GM19240 (cell line): ENCODE results near the gene CNGA2.
A peak's percentile ranks its signal among the peaks of the same experiment; 100 is the strongest.

ENCODE experiments used
- DNase-seq: peaks from one replicate; pipeline ENCODE4 v3.0.0; 2011; ENCODE audit warnings: low spot score; ENCODE audit not compliant: insufficient read length

The CNGA2 gene

GRCh38 chrX:151752847-151753246 lies 18.3 kb downstream of the CNGA2 start:
- no peak for DNase-seq

- DNase-seq = peak; percentile 17
Measured at GRCh38 chrX:151753313-151754046, 18.9 kb downstream of the CNGA2 start.

GRCh38 chrX:151754047-151754429 lies 19.5 kb downstream of the CNGA2 start:
- no peak for DNase-seq

GRCh38 chrX:151754641-151755215 lies 20.2 kb downstream of the CNGA2 start:
- no peak for DNase-seq

- DNase-seq = no peak
Measured at GRCh38 chrX:151759041-151759708, 24.6 kb downstream of the CNGA2 start.

- no peak for DNase-seq
Measured at GRCh38 chrX:151762802-151763201, 28.3 kb downstream of the CNGA2 start.

GRCh38 chrX:151763711-151764110 lies 29.2 kb downstream of the CNGA2 start:
- no peak for DNase-seq

- DNase-seq = no peak
Measured at GRCh38 chrX:151765026-151765425, 30.5 kb downstream of the CNGA2 start.

- DNase-seq = no peak
Measured at GRCh38 chrX:151771726-151772125, 37.2 kb downstream of the CNGA2 start.

GRCh38 chrX:151773434-151773833 lies 38.9 kb downstream of the CNGA2 start:
- no peak for DNase-seq

- DNase-seq = no peak
Measured at GRCh38 chrX:151774421-151774820, 39.9 kb downstream of the CNGA2 start.

- no peak for DNase-seq
Measured at GRCh38 chrX:151776181-151776731, 41.7 kb downstream of the CNGA2 start.

GRCh38 chrX:151776936-151777335 lies 42.4 kb downstream of the CNGA2 start:
- no peak for DNase-seq

- DNase-seq = no peak
Measured at GRCh38 chrX:151779258-151779657, 44.7 kb downstream of the CNGA2 start.

- DNase-seq = no peak
Measured at GRCh38 chrX:151780621-151781020, 46.1 kb downstream of the CNGA2 start.

- DNase-seq = no peak
Measured at GRCh38 chrX:151789179-151789800, 54.7 kb downstream of the CNGA2 start.

- DNase-seq = no peak
Measured at GRCh38 chrX:151790481-151791160, 56.1 kb downstream of the CNGA2 start.

GRCh38 chrX:151791961-151792360 lies 57.4 kb downstream of the CNGA2 start:
- no peak for DNase-seq

- no peak for DNase-seq
Measured at GRCh38 chrX:151792505-151792904, 58.0 kb downstream of the CNGA2 start.

GRCh38 chrX:151793886-151794285 lies 59.3 kb downstream of the CNGA2 start:
- DNase-seq = no peak
